Mesendoderm (in vitro differentiated cells): Measurements from ENCODE around the gene MAP7D1.

Experiments
- DNase-seq: peaks from one replicate; pipeline ENCODE4 v3.0.0; 2013
- H2AK5ac ChIP-seq: 2 replicates; pipeline ENCODE4 v1.6.1; 2013; ENCODE audit warnings: low read length, inconsistent platforms
- H2BK120ac ChIP-seq: 2 replicates; pipeline ENCODE4 v1.6.1; 2013; ENCODE audit warnings: low read depth, mild to moderate bottlenecking, low read length, moderate library complexity, mixed read lengths
- H2BK15ac ChIP-seq: replicated peaks from 2 replicates; pipeline ENCODE4 v1.6.1; 2013; ENCODE audit warnings: low read depth, mild to moderate bottlenecking, moderate library complexity
- H2BK5ac ChIP-seq: 2 replicates; pipeline ENCODE4 v1.6.1; 2013; ENCODE audit warnings: low read length, inconsistent platforms
- H3K18ac ChIP-seq: 2 replicates; pipeline ENCODE4 v1.6.1; 2013; ENCODE audit warnings: mild to moderate bottlenecking, low read length, mixed read lengths
- H3K23ac ChIP-seq: one replicate; pipeline ENCODE4 v1.6.1; 2013; ENCODE audit warnings: low read length
- H3K27ac ChIP-seq: 2 replicates; pipeline ENCODE4 v1.5.1; 2013; ENCODE audit warnings: low read depth, mild to moderate bottlenecking, inconsistent platforms, low read length, moderate library complexity
- H3K27me3 ChIP-seq: 2 replicates; pipeline ENCODE4 v1.6.1; 2013; ENCODE audit warnings: low read length, control low read depth, mild to moderate bottlenecking, inconsistent platforms; ENCODE audit not compliant: insufficient read depth, poor library complexity
- H3K36me3 ChIP-seq: 2 replicates; pipeline ENCODE4 v1.6.1; 2013; ENCODE audit warnings: low read length, inconsistent platforms; ENCODE audit not compliant: control insufficient read depth, insufficient read depth
- H3K4ac ChIP-seq: one replicate; pipeline ENCODE4 v1.6.1; 2013; ENCODE audit warnings: low read depth, mild to moderate bottlenecking, low read length, moderate library complexity
- H3K4me1 ChIP-seq: 2 replicates; pipeline ENCODE4 v1.6.1; 2013; ENCODE audit warnings: low read depth, low read length, inconsistent platforms; ENCODE audit not compliant: control insufficient read depth
- H3K4me2 ChIP-seq: 2 replicates; pipeline ENCODE4 v1.6.1; 2013; ENCODE audit warnings: low read length
- H3K4me3 ChIP-seq: 2 replicates; pipeline ENCODE4 v1.5.1; 2013; ENCODE audit warnings: mild to moderate bottlenecking, low read length
- H3K56ac ChIP-seq: one replicate; pipeline ENCODE4 v1.6.1; 2013; ENCODE audit warnings: low read length
- H3K79me1 ChIP-seq: 2 replicates; pipeline ENCODE4 v1.6.1; 2013; ENCODE audit warnings: low read length, inconsistent platforms
- H3K79me2 ChIP-seq: 2 replicates; pipeline ENCODE4 v1.6.1; 2013; ENCODE audit warnings: mild to moderate bottlenecking, low read length; ENCODE audit not compliant: control insufficient read depth, insufficient read depth
- H3K9ac ChIP-seq: 2 replicates; pipeline ENCODE4 v1.6.1; 2013; ENCODE audit warnings: low read length, inconsistent platforms
- H4K5ac ChIP-seq: one replicate; pipeline ENCODE4 v1.6.1; 2013; ENCODE audit warnings: low read length
- H4K8ac ChIP-seq: one replicate; pipeline ENCODE4 v1.6.1; 2013; ENCODE audit warnings: low read depth, mild to moderate bottlenecking, control low read depth, low read length, moderate library complexity
- WGBS: extraction: QIAGEN DNeasy Blood & Tissue Kit; methylation state at CpG from one replicate; pipeline ENCODE4 v1.1.7; 2013; ENCODE audit warnings: low lambda C conversion rate, missing lambda C conversion rate; ENCODE audit not compliant: insufficient coverage; ENCODE audit errors: extremely low coverage; 5-methylcytosine and 5-hydroxymethylcytosine counted together

Gene MAP7D1

DNA sequence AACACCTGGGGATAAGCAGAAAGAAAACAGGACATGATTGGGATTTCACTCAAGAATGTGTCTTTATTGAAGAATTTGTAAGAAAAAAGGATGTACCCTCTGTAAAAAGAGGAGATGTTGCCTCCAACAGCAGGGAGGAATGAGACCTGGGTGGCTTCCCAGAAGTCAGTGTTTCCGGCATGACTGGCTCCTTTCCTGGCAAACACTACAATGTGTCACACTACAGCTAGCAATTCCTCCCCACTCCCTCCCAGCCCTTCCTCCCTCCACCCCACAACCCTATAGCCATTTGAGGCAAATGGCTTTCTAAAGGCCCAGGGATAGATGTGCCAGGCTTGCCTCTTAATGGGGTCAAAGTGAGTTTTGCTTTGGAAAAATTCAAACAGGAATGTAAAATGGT, 19.4 kb upstream of the MAP7D1 start:
- no peaks in the 10 kb centered on the region for H3K27me3 ChIP-seq
- no peak overlapping the region for H3K4me3 ChIP-seq
- H2BK120ac ChIP-seq: no peak overlapping the region
- H2AK5ac ChIP-seq: no peak overlapping the region
- no peak overlapping the region for H4K8ac ChIP-seq
- no peak overlapping the region for H3K23ac ChIP-seq
- H4K5ac ChIP-seq: no peak overlapping the region
- no peak overlapping the region for H2BK5ac ChIP-seq
- H3K4ac ChIP-seq: no peak overlapping the region
- WGBS: no CpG with 5 or more reads among the region's 1 CpG
- peaks cover 3% of the 10 kb centered on the region for H3K79me1 ChIP-seq
- H3K79me2 ChIP-seq: no peaks in the 10 kb centered on the region
- no peak overlapping the region for H3K56ac ChIP-seq
- H3K4me1 ChIP-seq: no peaks in the 10 kb centered on the region
- no peak overlapping the region for H3K9ac ChIP-seq
- no peak overlapping the region for H2BK15ac ChIP-seq
- no peak overlapping the region for H3K27ac ChIP-seq
- DNase-seq: no peak
- peaks cover 6% of the 10 kb centered on the region for H3K36me3 ChIP-seq
- H3K18ac ChIP-seq: no peak overlapping the region
- no peak overlapping the region for H3K4me2 ChIP-seq

- Histone ChIP-seq H3K4ac (no peak overlapping the region), H2BK15ac (no peak overlapping the region), H2BK120ac (no peak overlapping the region), H4K5ac (no peak overlapping the region), H3K23ac (no peak overlapping the region), H3K4me2 (no peak overlapping the region), H3K9ac (no peak overlapping the region), H3K56ac (no peak overlapping the region), H3K36me3 (peaks cover 6% of the 10 kb centered on the region), H3K27ac (no peak overlapping the region), H2AK5ac (no peak overlapping the region), H3K27me3 (no peaks in the 10 kb centered on the region), H3K4me3 (no peak overlapping the region), H2BK5ac (no peak overlapping the region), H3K79me2 (no peaks in the 10 kb centered on the region), H3K4me1 (no peaks in the 10 kb centered on the region), H3K79me1 (peaks cover 3% of the 10 kb centered on the region), H4K8ac (no peak overlapping the region), H3K18ac (no peak overlapping the region)
- WGBS: no CpG with 5 or more reads among the region's 5 CpGs
- no peak for DNase-seq
These were observed 18.7 kb upstream of the MAP7D1 start for GRCh38 chr1:36137226-36137625.

DNA sequence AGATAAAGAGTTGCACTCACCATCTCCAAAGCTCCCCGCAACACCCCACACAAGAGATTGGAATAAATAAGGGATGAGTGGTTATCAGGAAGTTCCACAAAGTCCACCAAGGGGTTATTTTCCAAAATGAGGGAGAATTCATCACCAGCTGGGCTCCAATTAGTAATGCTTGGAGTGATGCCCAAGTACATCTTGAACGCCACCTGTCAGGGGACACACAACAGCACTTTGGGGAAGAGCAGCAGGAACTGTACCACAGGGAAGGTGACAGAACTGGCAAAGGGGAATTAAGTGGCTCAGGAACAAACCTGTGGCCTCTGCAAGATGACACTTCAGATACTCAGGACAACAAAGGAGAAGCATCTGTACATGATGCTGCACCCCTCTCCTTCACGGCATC, 18.2 kb upstream of the MAP7D1 start:
- H4K8ac ChIP-seq: no peak overlapping the region
- H3K18ac ChIP-seq: no peak overlapping the region
- H3K9ac ChIP-seq: no peak overlapping the region
- no peak overlapping the region for H3K56ac ChIP-seq
- no peak overlapping the region for H3K27ac ChIP-seq
- no peak overlapping the region for H3K4me3 ChIP-seq
- no peak overlapping the region for H2BK120ac ChIP-seq
- no peaks in the 10 kb centered on the region for H3K4me1 ChIP-seq
- no peak overlapping the region for H4K5ac ChIP-seq
- no peaks in the 10 kb centered on the region for H3K27me3 ChIP-seq
- no peaks in the 10 kb centered on the region for H3K79me2 ChIP-seq
- no peak overlapping the region for H2BK5ac ChIP-seq
- peaks cover 6% of the 10 kb centered on the region for H3K36me3 ChIP-seq
- no peak overlapping the region for H2BK15ac ChIP-seq
- DNase-seq: no peak
- H3K4me2 ChIP-seq: no peak overlapping the region
- no peak overlapping the region for H3K23ac ChIP-seq
- H3K4ac ChIP-seq: no peak overlapping the region
- no peak overlapping the region for H2AK5ac ChIP-seq
- H3K79me1 ChIP-seq: peaks cover 3% of the 10 kb centered on the region
- no CpG with 5 or more reads among the region's 3 CpGs for WGBS

DNA sequence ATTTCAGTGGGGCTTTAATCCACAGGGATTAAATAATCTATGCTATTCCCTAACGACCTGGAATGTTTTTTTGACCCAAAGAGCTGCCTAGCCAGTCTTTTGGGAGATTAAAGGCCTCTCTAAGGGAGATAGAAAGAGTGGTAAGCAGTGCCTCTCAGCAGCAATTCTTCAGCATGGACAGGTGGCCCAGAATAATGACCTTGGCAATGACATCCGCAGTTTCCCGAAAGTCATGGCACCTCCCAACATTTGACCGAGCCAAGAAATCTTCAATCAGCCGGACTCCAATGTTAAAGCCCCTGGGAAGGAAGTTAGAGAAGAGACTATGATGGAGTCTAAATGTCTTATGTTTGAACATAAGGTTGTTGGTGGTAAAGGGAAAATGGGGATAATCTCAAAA, 16.4 kb upstream of the MAP7D1 start:
- WGBS: no CpG with 5 or more reads among the region's 5 CpGs
- Histone ChIP-seq H3K4me2 (no peak overlapping the region), H3K4me1 (no peaks in the 10 kb centered on the region), H3K18ac (no peak overlapping the region), H2AK5ac (no peak overlapping the region), H3K36me3 (peaks cover 6% of the 10 kb centered on the region), H2BK120ac (no peak overlapping the region), H2BK15ac (no peak overlapping the region), H4K8ac (no peak overlapping the region), H2BK5ac (no peak overlapping the region), H3K27ac (no peak overlapping the region), H3K23ac (no peak overlapping the region), H3K56ac (no peak overlapping the region), H3K79me2 (no peaks in the 10 kb centered on the region), H4K5ac (no peak overlapping the region), H3K4me3 (no peak overlapping the region), H3K79me1 (peaks cover 3% of the 10 kb centered on the region), H3K27me3 (no peaks in the 10 kb centered on the region), H3K4ac (no peak overlapping the region), H3K9ac (no peak overlapping the region)
- no peak for DNase-seq

- Histone ChIP-seq H3K36me3 (peaks cover 6% of the 10 kb centered on the region), H3K23ac (no peak overlapping the region), H2BK5ac (no peak overlapping the region), H3K79me1 (peaks cover 3% of the 10 kb centered on the region), H2AK5ac (no peak overlapping the region), H3K79me2 (no peaks in the 10 kb centered on the region), H3K4ac (no peak overlapping the region), H4K5ac (no peak overlapping the region), H3K27me3 (no peaks in the 10 kb centered on the region), H2BK15ac (no peak overlapping the region), H3K4me1 (no peaks in the 10 kb centered on the region), H3K4me2 (no peak overlapping the region), H3K9ac (no peak overlapping the region), H3K18ac (no peak overlapping the region), H4K8ac (no peak overlapping the region), H3K4me3 (no peak overlapping the region), H3K56ac (no peak overlapping the region), H3K27ac (no peak overlapping the region), H2BK120ac (no peak overlapping the region)
- no CpG with 5 or more reads among the region's 1 CpG for WGBS
- DNase-seq: no peak
These were observed 13.8 kb upstream of the MAP7D1 start for GRCh38 chr1:36142121-36142520.

GRCh38 chr1:36143424-36143823, 12.5 kb upstream of the MAP7D1 start:
- H3K23ac ChIP-seq: no peak overlapping the region
- H3K79me2 ChIP-seq: no peaks in the 10 kb centered on the region
- H3K9ac ChIP-seq: no peak overlapping the region
- H3K4me2 ChIP-seq: no peak overlapping the region
- H3K18ac ChIP-seq: no peak overlapping the region
- no peak for DNase-seq
- no peak overlapping the region for H2AK5ac ChIP-seq
- no peaks in the 10 kb centered on the region for H3K4me1 ChIP-seq
- H4K8ac ChIP-seq: no peak overlapping the region
- no peak overlapping the region for H3K4me3 ChIP-seq
- no CpG with 5 or more reads among the region's 4 CpGs for WGBS
- H3K79me1 ChIP-seq: peaks cover 3% of the 10 kb centered on the region
- H3K56ac ChIP-seq: no peak overlapping the region
- H2BK120ac ChIP-seq: no peak overlapping the region
- no peak overlapping the region for H3K27ac ChIP-seq
- no peaks in the 10 kb centered on the region for H3K27me3 ChIP-seq
- H3K36me3 ChIP-seq: peaks cover 3% of the 10 kb centered on the region
- no peak overlapping the region for H3K4ac ChIP-seq
- H2BK5ac ChIP-seq: no peak overlapping the region
- no peak overlapping the region for H4K5ac ChIP-seq
- no peak overlapping the region for H2BK15ac ChIP-seq
